Sigmoid colon (tissue), 7 donors: Measurements from ENCODE around the gene UCK1. TPM values are rescaled to one million over a fixed set of nuclear protein-coding genes. Genes with fewer than 3 reads are reported as not detected.

Experiments
- DNase-seq: peaks from one replicate; pipeline ENCODE4 v3.0.0-alpha.2; 2019
- H3K27ac ChIP-seq, 4 donors: fragments of 200-600 bp; sonication (generic); one replicate each; pipeline ENCODE4 v1.5.1; 2016 to 2019; ENCODE audit warnings: mild to moderate bottlenecking in 1 of 4
- H3K27me3 ChIP-seq, 3 donors: fragments of 200-600 bp; sonication (generic); one replicate each; pipeline ENCODE4 v1.5.1; 2019; ENCODE audit warnings: mild to moderate bottlenecking in 1 of 3
- H3K36me3 ChIP-seq, 4 donors: fragments of 200-600 bp; sonication (generic); one replicate each; pipeline ENCODE4 v1.5.1; 2016 to 2019
- H3K4me1 ChIP-seq, 4 donors: fragments of 200-600 bp; sonication (generic); one replicate each; pipeline ENCODE4 v1.5.1; 2017 to 2019
- H3K4me3 ChIP-seq, 4 donors: fragments of 200-600 bp; sonication (generic); one replicate each; pipeline ENCODE4 v1.5.1; 2017 to 2019; ENCODE audit warnings: mild to moderate bottlenecking in 2 of 4, moderate library complexity in 1 of 4
- H3K9me3 ChIP-seq, 4 donors: fragments of 200-600 bp in 3 of 4; sonication (generic) in 3 of 4; one replicate each; pipeline versions ENCODE4 v1.5.1 to v1.6.1; 2013 to 2019
- CTCF ChIP-seq, 4 experiments: fragments of 450-650 bp in 3 of 4; fragments of 200-600 bp in 1 of 4; IDR thresholded peaks; one replicate each; pipeline ENCODE4 v1.5.1; 2016 to 2019; ENCODE audit warnings: antibody characterized with exemption in 4 of 4, mild to moderate bottlenecking in 3 of 4, moderate library complexity in 2 of 4
- EP300 ChIP-seq, 4 donors: sonication (generic); formaldehyde crosslinking; IDR thresholded peaks; one replicate each; pipeline ENCODE4 v1.6.1; 2017; ENCODE audit warnings: antibody characterized with exemption in 4 of 4
- POLR2A ChIP-seq, 2 donors: fragments of 450-650 bp; IDR thresholded peaks; one replicate each; pipeline ENCODE4 v1.6.1; 2016; ENCODE audit warnings: antibody characterized with exemption in 2 of 2, mild to moderate bottlenecking in 2 of 2, moderate library complexity in 2 of 2
- POLR2AphosphoS5 ChIP-seq, 4 donors: sonication (generic); formaldehyde crosslinking; IDR thresholded peaks; one replicate each; pipeline ENCODE4 v1.6.1; 2017; ENCODE audit warnings: antibody characterized with exemption in 4 of 4
- WGBS, 2 donors: extraction: QIAGEN DNeasy Blood & Tissue Kit; methylation state at CpG; one replicate each; pipeline ENCODE4 v1.1.7; 2013; 5-methylcytosine and 5-hydroxymethylcytosine counted together
- intact Hi-C: fragments of 100-400 bp; cut with DNase I; formaldehyde crosslinking; loops from one replicate; pipeline ENCODE4 v1.15.1; 2023
- polyA plus RNA-seq, 3 donors: library from polyadenylated mRNA; stranded (reverse); fragments of 200-250 nt; gene quantifications; one replicate each; pipeline ENCODE4 v1.2.3, GENCODE V29; 2013
- total RNA-seq, 4 donors: library from RNA; depleted of rRNA; stranded (reverse); fragments of >200 nt; gene quantifications; one replicate each; pipeline ENCODE4 v1.1.0, GENCODE V29; 2016
- donor health status: healthy with polysubstance abuse.
- donor health status: Bipolar disorder and iron deficiency.
- donor health status: healthy.

The UCK1 gene
- total and polyA plus RNA-seq, 7 donors, result 20.8 to 67.5 (median 35.7) TPM

- H3K4me3 ChIP-seq, result no peak overlapping the region
- H3K4me1 ChIP-seq, result peaks cover 0 to 27% (median 24%) of the 10 kb centered on the region in 4 donors
- no peaks in the 10 kb centered on the region for H3K27me3 ChIP-seq
- peaks cover 0 to 30% (median 15%) of the 10 kb centered on the region in 4 donors for H3K36me3 ChIP-seq
- H3K27ac ChIP-seq, result no peak overlapping the region
- intact Hi-C loops, result loop anchor here (10.0 kb wide), 1 partner anchor 240 kb away; the partner anchor contains the start of gene RAPGEF1
- no peak for TF ChIP-seq EP300 (IDR thresholded peaks at IDR 0.05)
- TF ChIP-seq POLR2AphosphoS5 (IDR thresholded peaks at IDR 0.05), result no peak
- TF ChIP-seq CTCF (IDR thresholded peaks at IDR 0.05), result no peak
- no peak for TF ChIP-seq POLR2A (IDR thresholded peaks at IDR 0.05)
- WGBS, 2 donors, result 85 to 92% methylated on average over 8 of the region's 8 CpGs
- H3K9me3 ChIP-seq, result no peaks in the 10 kb centered on the region
- DNase-seq, result no peak
Observed at GRCh38 chr9:131505012-131505411, 26.1 kb downstream of the UCK1 start.

- Histone ChIP-seq H3K4me3 (peak overlapping the region; percentile 69 to 93 (median 85)), H3K9me3 (no peaks in the 10 kb centered on the region), H3K4me1 (peaks cover 0 to 27% (median 24%) of the 10 kb centered on the region in 4 donors), H3K36me3 (peaks cover 0 to 30% (median 6%) of the 10 kb centered on the region in 4 donors), H3K27ac (peak overlapping the region; percentile 80 to 86 (median 84)), H3K27me3 (no peaks in the 10 kb centered on the region)
- WGBS, 2 donors, result 11 to 31% methylated on average over 32 of the region's 32 CpGs
- DNase-seq, result no peak
- intact Hi-C loops, result loop anchor here (5.0 to 10.0 kb wide), 2 partner anchors 102 to 241 kb away; partner anchors contain the start of gene RAPGEF1
- TF ChIP-seq EP300 (IDR thresholded peaks at IDR 0.05), result no peak
- no peak for TF ChIP-seq CTCF (IDR thresholded peaks at IDR 0.05)
- TF ChIP-seq POLR2AphosphoS5 (IDR thresholded peaks at IDR 0.05), result no peak
- no peak for TF ChIP-seq POLR2A (IDR thresholded peaks at IDR 0.05)
Observed at GRCh38 chr9:131503626-131504465, 27.2 kb downstream of the UCK1 start.

GRCh38 chr9:131502781-131503625, 28.1 kb downstream of the UCK1 start, which contains the start of gene POMT1:
POMT1 (plus strand) TSS chr9:131502918; CDS start chr9:131504219, 1,301 bp downstream.
- H3K4me3 ChIP-seq, result peak within 1 kb of the TSS; percentile 69 to 93 (median 85)
- peak; percentile 93 for DNase-seq
- intact Hi-C loops, result loop anchor here (5.0 to 10.0 kb wide), 2 partner anchors 101 to 242 kb away; partner anchors contain the start of gene RAPGEF1
- WGBS, 2 donors, result 0% methylated on average over 83 of the region's 83 CpGs
- H3K9me3 ChIP-seq, result no peaks in the 10 kb centered on the region
- peak within 1 kb of the TSS; percentile 80 to 86 (median 84) for H3K27ac ChIP-seq
- TF ChIP-seq CTCF (IDR thresholded peaks at IDR 0.05) (no peak), POLR2AphosphoS5 (IDR thresholded peaks at IDR 0.05) (peak; percentile 78 to 89 (median 84)), POLR2A (IDR thresholded peaks at IDR 0.05) (peak; percentile 26 to 42), EP300 (IDR thresholded peaks at IDR 0.05) (no peak)
- peaks cover 0 to 34% (median 12%) of the 10 kb centered on the region in 4 donors for H3K36me3 ChIP-seq
- H3K4me1 ChIP-seq, result peaks cover 0 to 27% (median 24%) of the 10 kb centered on the region in 4 donors
- H3K27me3 ChIP-seq, result no peaks in the 10 kb centered on the region

GRCh38 chr9:131500939-131501541, 30.0 kb downstream of the UCK1 start:
- no peak overlapping the region for H3K4me3 ChIP-seq
- TF ChIP-seq EP300 (IDR thresholded peaks at IDR 0.05), result no peak
- TF ChIP-seq CTCF (IDR thresholded peaks at IDR 0.05), result no peak
- no peak for TF ChIP-seq POLR2AphosphoS5 (IDR thresholded peaks at IDR 0.05)
- TF ChIP-seq POLR2A (IDR thresholded peaks at IDR 0.05), result no peak
- no peaks in the 10 kb centered on the region for H3K9me3 ChIP-seq
- peaks cover 12 to 45% (median 25%) of the 10 kb centered on the region in 4 donors for H3K36me3 ChIP-seq
- H3K4me1 ChIP-seq, result peaks cover 0 to 27% (median 24%) of the 10 kb centered on the region in 4 donors
- peak overlapping the region in 1 of 4 donors; percentile 3 for H3K27ac ChIP-seq
- DNase-seq, result no peak
- no peaks in the 10 kb centered on the region for H3K27me3 ChIP-seq
- WGBS, 2 donors, result 52 to 64% methylated on average over 5 of the region's 5 CpGs
- intact Hi-C loops, result loop anchor here (5.0 to 10.0 kb wide), 2 partner anchors 99 to 244 kb away; partner anchors contain the start of gene RAPGEF1
